GM23338 (cell line): ENCODE results near the gene SLC36A1. TPM values are rescaled to one million over a fixed set of nuclear protein-coding genes. Genes with fewer than 3 reads are reported as not detected.

ENCODE experiments used
- ATAC-seq: fragments of 200-7000 bp; cut with Tn5 transposase; 3 replicates; pipeline ENCODE4 v1.9.1; 2020
- DNase-seq: peaks from one replicate; pipeline ENCODE4 v3.0.0-alpha.2; 2015; ENCODE audit warnings: low spot score
- H2AFZ ChIP-seq: fragments of 200-600 bp; sonication (generic); 2 replicates; pipeline ENCODE4 v1.8.0; 2016; ENCODE audit warnings: antibody characterized with exemption, mild to moderate bottlenecking, moderate library complexity
- H3F3A ChIP-seq: fragments of 200-600 bp; sonication (generic); replicated peaks from 2 replicates; pipeline ENCODE4 v1.8.0; 2017; ENCODE audit warnings: antibody characterized with exemption, mixed run types, low read depth
- H3K27ac ChIP-seq: fragments of 200-600 bp; sonication (generic); 2 replicates; pipeline ENCODE4 v1.6.1; 2016; ENCODE audit warnings: low read depth
- H3K27me3 ChIP-seq: fragments of 200-600 bp; sonication (generic); 2 replicates; pipeline ENCODE4 v1.8.0; 2016; ENCODE audit warnings: mild to moderate bottlenecking, mixed run types, moderate library complexity; ENCODE audit not compliant: insufficient read depth
- H3K36me3 ChIP-seq: fragments of 200-600 bp; sonication (generic); 2 replicates; pipeline ENCODE4 v1.8.0; 2016; ENCODE audit warnings: mild to moderate bottlenecking; ENCODE audit not compliant: insufficient read depth
- H3K4me1 ChIP-seq: fragments of 200-600 bp; sonication (generic); 2 replicates; pipeline ENCODE4 v1.8.0; 2016; ENCODE audit warnings: mild to moderate bottlenecking, moderate library complexity; ENCODE audit not compliant: insufficient read depth
- H3K4me2 ChIP-seq: fragments of 200-600 bp; sonication (generic); 2 replicates; pipeline ENCODE4 v1.7.1; 2017; ENCODE audit warnings: mixed run types
- H3K4me3 ChIP-seq: fragments of 200-600 bp; sonication (generic); 2 replicates; pipeline ENCODE4 v1.6.1; 2016; ENCODE audit warnings: mixed run types
- H3K79me2 ChIP-seq: fragments of 200-600 bp; sonication (generic); replicated peaks from 2 replicates; pipeline ENCODE4 v1.8.0; 2017; ENCODE audit warnings: mild to moderate bottlenecking; ENCODE audit not compliant: insufficient read depth
- H3K9me2 ChIP-seq: fragments of 200-600 bp; sonication (generic); 2 replicates; pipeline ENCODE4 v1.8.0; 2017; ENCODE audit not compliant: insufficient read depth
- H4K20me1 ChIP-seq: fragments of 200-600 bp; sonication (generic); replicated peaks from 2 replicates; pipeline ENCODE4 v1.8.0; 2017; ENCODE audit warnings: mild to moderate bottlenecking; ENCODE audit not compliant: insufficient read depth
- H3K27ac Mint-ChIP-seq: 2 replicates; pipeline ENCODE4 v1.8.0; 2020; ENCODE audit warnings: inconsistent platforms, mild to moderate bottlenecking, moderate library complexity, mixed read lengths
- H3K27me3 Mint-ChIP-seq: 3 replicates; pipeline ENCODE4 v1.8.0; 2022; ENCODE audit warnings: low read depth, mild to moderate bottlenecking, moderate library complexity, mixed read lengths, inconsistent platforms; ENCODE audit not compliant: insufficient read depth, poor library complexity
- H3K36me3 Mint-ChIP-seq: 3 replicates; pipeline ENCODE4 v1.8.0; 2021; ENCODE audit warnings: low read depth, mild to moderate bottlenecking, inconsistent platforms, moderate library complexity, mixed read lengths
- H3K4me1 Mint-ChIP-seq: 3 replicates; pipeline ENCODE4 v1.8.0; 2020; ENCODE audit warnings: mild to moderate bottlenecking, inconsistent platforms, mixed read lengths
- H3K4me3 Mint-ChIP-seq: 3 replicates; pipeline ENCODE4 v1.8.0; 2021; ENCODE audit warnings: moderate library complexity, mild to moderate bottlenecking, inconsistent platforms, mixed read lengths
- H3K9me3 Mint-ChIP-seq: 3 replicates; pipeline ENCODE4 v1.8.0; 2020; ENCODE audit warnings: moderate library complexity, mild to moderate bottlenecking, inconsistent platforms, mixed read lengths
- CREB1 ChIP-seq: fragments of 250-450 bp; sonication (Bioruptor Pico); IDR thresholded peaks from 2 replicates; pipeline ENCODE4 v1.5.0; 2020; ENCODE audit warnings: low read depth, mild to moderate bottlenecking, moderate library complexity
- CTCF ChIP-seq, 2 experiments: fragments of 200-600 bp in 1 of 2; sonication (generic) in 1 of 2; conservative IDR thresholded peaks; 2 replicates each; pipeline versions ENCODE4 v1.5.1 to v1.6.1; 2016 to 2017; ENCODE audit warnings: antibody characterized with exemption in 2 of 2, low read depth in 2 of 2, mild to moderate bottlenecking in 2 of 2, moderate library complexity in 1 of 2
- EZH2phosphoT487 ChIP-seq: fragments of 200-600 bp; sonication (generic); IDR thresholded peaks from one replicate; pipeline ENCODE4 v1.8.1; 2018; ENCODE audit warnings: antibody characterized with exemption; ENCODE audit not compliant: unreplicated experiment
- JUNB ChIP-seq: IDR thresholded peaks from one replicate; pipeline ENCODE4 v1.6.1; 2016; ENCODE audit warnings: antibody characterized with exemption; ENCODE audit not compliant: unreplicated experiment
- NANOG ChIP-seq: IDR thresholded peaks from 2 replicates; pipeline ENCODE4 v1.6.1; 2016; ENCODE audit warnings: antibody characterized with exemption, borderline replicate concordance
- POLR2AphosphoS5 ChIP-seq: IDR thresholded peaks from 2 replicates; pipeline ENCODE4 v1.6.1; 2016; ENCODE audit warnings: antibody characterized with exemption, low read depth
- STAT1 ChIP-seq: IDR thresholded peaks from one replicate; pipeline ENCODE4 v1.6.1; 2016; ENCODE audit warnings: antibody characterized with exemption; ENCODE audit not compliant: unreplicated experiment
- ZNF114 ChIP-seq: fragments of 250-450 bp; sonication (Bioruptor Pico); IDR thresholded peaks from 2 replicates; pipeline ENCODE4 v1.5.0; 2020; ENCODE audit warnings: mild to moderate bottlenecking, moderate library complexity
- ZNF331 ChIP-seq: fragments of 250-450 bp; sonication (Bioruptor Pico); IDR thresholded peaks from 2 replicates; pipeline ENCODE4 v1.5.0; 2020; ENCODE audit warnings: low read depth, mild to moderate bottlenecking, moderate library complexity
- polyA plus RNA-seq: library from polyadenylated mRNA; unstranded; fragments of >200 nt; fragmentation: Nextera tagmentation; extraction: Ambion mirVana; gene quantifications from 2 replicates; pipeline ENCODE4 v1.2.1, GENCODE V29; 2016
- total RNA-seq: library from RNA; depleted of rRNA; stranded (reverse); fragments of >200 nt; shearing (Covaris generic); gene quantifications from 2 replicates; pipeline ENCODE4 v1.2.3, GENCODE V29; 2014
- TF ChIP-seq, protein P1 (sequence below): fragments of 250-450 bp; sonication (Bioruptor Pico); IDR thresholded peaks from 2 replicates; pipeline ENCODE4 v1.5.0; 2020; ENCODE audit warnings: mild to moderate bottlenecking, moderate library complexity
- TF ChIP-seq, protein P2 (sequence below): IDR thresholded peaks from one replicate; pipeline ENCODE4 v1.6.1; 2018; ENCODE audit warnings: antibody characterized with exemption; ENCODE audit not compliant: unreplicated experiment
- TF ChIP-seq, protein P3 (sequence below): IDR thresholded peaks from 2 replicates; pipeline ENCODE4 v1.6.1; 2016; ENCODE audit warnings: antibody characterized with exemption

SLC36A1 gene
- total and polyA plus RNA-seq, 2 experiments from 2014 or later: 5.2 to 10.4 TPM

DNA sequence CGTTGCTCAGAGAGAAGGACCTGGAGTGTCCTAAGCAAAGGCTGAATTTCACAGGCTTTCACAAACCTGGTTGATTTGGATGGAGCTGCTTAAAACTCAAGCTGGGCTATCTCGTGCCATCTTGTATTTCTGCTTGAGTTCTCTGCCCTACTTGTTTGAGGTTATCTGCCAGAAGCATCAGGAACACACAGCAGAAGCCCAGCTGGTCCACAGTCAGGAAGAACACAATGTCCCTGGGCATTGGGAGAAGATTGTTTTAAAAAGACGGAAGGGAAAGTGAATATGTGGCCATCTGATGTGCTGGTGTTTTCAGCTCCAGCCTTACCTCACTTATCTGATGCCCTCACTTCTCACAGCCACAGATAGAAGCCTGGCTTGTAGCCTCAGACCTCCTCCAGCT, 32.9 kb upstream of the SLC36A1 start (continued):
- TF ChIP-seq STAT1: no peak
- no peak for TF ChIP-seq CREB1
- no peak for TF ChIP-seq JUNB

GRCh38 chr5:151417712-151418111, 29.7 kb upstream of the SLC36A1 start:
- H3K4me2 ChIP-seq: no peak overlapping the region
- no peaks in the 10 kb centered on the region for H3K27me3 ChIP-seq
- H2AFZ ChIP-seq: no peak overlapping the region
- DNase-seq: no peak
- no peaks in the 10 kb centered on the region for H3F3A ChIP-seq
- no peaks in the 10 kb centered on the region for H3K9me2 ChIP-seq
- H3K4me1 ChIP-seq: no peaks in the 10 kb centered on the region
- Mint-ChIP-seq H3K4me1 (no peaks in the 10 kb centered on the region), H3K36me3 (peaks cover 27% of the 10 kb centered on the region), H3K27ac (no peak overlapping the region), H3K4me3 (no peak overlapping the region), H3K27me3 (peaks cover 7% of the 10 kb centered on the region), H3K9me3 (peaks cover 31% of the 10 kb centered on the region)
- TF ChIP-seq CTCF (conservative IDR thresholded peaks at IDR 0.05; ENCODE audit: low read depth in 2 of 2) (no peak), JUNB (no peak), STAT1 (no peak), EZH2phosphoT487 (no peak), CREB1 (no peak), NANOG (no peak), POLR2AphosphoS5 (no peak), ZNF331 (no peak), ZNF114 (CRISPR knock-in tag) (no peak)
- TF ChIP-seq, protein P1, sequence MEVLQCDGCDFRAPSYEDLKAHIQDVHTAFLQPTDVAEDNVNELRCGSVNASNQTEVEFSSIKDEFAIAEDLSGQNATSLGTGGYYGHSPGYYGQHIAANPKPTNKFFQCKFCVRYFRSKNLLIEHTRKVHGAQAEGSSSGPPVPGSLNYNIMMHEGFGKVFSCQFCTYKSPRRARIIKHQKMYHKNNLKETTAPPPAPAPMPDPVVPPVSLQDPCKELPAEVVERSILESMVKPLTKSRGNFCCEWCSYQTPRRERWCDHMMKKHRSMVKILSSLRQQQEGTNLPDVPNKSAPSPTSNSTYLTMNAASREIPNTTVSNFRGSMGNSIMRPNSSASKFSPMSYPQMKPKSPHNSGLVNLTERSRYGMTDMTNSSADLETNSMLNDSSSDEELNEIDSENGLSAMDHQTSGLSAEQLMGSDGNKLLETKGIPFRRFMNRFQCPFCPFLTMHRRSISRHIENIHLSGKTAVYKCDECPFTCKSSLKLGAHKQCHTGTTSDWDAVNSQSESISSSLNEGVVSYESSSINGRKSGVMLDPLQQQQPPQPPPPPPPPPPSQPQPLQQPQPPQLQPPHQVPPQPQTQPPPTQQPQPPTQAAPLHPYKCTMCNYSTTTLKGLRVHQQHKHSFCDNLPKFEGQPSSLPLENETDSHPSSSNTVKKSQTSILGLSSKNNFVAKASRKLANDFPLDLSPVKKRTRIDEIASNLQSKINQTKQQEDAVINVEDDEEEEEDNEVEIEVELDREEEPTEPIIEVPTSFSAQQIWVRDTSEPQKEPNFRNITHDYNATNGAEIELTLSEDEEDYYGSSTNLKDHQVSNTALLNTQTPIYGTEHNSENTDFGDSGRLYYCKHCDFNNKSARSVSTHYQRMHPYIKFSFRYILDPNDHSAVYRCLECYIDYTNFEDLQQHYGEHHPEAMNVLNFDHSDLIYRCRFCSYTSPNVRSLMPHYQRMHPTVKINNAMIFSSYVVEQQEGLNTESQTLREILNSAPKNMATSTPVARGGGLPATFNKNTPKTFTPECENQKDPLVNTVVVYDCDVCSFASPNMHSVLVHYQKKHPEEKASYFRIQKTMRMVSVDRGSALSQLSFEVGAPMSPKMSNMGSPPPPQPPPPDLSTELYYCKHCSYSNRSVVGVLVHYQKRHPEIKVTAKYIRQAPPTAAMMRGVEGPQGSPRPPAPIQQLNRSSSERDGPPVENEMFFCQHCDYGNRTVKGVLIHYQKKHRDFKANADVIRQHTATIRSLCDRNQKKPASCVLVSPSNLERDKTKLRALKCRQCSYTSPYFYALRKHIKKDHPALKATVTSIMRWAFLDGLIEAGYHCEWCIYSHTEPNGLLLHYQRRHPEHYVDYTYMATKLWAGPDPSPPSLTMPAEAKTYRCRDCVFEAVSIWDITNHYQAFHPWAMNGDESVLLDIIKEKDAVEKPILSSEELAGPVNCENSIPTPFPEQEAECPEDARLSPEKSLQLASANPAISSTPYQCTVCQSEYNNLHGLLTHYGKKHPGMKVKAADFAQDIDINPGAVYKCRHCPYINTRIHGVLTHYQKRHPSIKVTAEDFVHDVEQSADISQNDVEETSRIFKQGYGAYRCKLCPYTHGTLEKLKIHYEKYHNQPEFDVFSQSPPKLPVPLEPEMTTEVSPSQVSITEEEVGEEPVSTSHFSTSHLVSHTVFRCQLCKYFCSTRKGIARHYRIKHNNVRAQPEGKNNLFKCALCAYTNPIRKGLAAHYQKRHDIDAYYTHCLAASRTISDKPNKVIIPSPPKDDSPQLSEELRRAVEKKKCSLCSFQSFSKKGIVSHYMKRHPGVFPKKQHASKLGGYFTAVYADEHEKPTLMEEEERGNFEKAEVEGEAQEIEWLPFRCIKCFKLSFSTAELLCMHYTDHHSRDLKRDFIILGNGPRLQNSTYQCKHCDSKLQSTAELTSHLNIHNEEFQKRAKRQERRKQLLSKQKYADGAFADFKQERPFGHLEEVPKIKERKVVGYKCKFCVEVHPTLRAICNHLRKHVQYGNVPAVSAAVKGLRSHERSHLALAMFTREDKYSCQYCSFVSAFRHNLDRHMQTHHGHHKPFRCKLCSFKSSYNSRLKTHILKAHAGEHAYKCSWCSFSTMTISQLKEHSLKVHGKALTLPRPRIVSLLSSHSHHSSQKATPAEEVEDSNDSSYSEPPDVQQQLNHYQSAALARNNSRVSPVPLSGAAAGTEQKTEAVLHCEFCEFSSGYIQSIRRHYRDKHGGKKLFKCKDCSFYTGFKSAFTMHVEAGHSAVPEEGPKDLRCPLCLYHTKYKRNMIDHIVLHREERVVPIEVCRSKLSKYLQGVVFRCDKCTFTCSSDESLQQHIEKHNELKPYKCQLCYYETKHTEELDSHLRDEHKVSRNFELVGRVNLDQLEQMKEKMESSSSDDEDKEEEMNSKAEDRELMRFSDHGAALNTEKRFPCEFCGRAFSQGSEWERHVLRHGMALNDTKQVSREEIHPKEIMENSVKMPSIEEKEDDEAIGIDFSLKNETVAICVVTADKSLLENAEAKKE (CRISPR knock-in tag): no peak
- TF ChIP-seq, protein P2, sequence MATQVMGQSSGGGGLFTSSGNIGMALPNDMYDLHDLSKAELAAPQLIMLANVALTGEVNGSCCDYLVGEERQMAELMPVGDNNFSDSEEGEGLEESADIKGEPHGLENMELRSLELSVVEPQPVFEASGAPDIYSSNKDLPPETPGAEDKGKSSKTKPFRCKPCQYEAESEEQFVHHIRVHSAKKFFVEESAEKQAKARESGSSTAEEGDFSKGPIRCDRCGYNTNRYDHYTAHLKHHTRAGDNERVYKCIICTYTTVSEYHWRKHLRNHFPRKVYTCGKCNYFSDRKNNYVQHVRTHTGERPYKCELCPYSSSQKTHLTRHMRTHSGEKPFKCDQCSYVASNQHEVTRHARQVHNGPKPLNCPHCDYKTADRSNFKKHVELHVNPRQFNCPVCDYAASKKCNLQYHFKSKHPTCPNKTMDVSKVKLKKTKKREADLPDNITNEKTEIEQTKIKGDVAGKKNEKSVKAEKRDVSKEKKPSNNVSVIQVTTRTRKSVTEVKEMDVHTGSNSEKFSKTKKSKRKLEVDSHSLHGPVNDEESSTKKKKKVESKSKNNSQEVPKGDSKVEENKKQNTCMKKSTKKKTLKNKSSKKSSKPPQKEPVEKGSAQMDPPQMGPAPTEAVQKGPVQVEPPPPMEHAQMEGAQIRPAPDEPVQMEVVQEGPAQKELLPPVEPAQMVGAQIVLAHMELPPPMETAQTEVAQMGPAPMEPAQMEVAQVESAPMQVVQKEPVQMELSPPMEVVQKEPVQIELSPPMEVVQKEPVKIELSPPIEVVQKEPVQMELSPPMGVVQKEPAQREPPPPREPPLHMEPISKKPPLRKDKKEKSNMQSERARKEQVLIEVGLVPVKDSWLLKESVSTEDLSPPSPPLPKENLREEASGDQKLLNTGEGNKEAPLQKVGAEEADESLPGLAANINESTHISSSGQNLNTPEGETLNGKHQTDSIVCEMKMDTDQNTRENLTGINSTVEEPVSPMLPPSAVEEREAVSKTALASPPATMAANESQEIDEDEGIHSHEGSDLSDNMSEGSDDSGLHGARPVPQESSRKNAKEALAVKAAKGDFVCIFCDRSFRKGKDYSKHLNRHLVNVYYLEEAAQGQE: no peak
- TF ChIP-seq, protein P3, sequence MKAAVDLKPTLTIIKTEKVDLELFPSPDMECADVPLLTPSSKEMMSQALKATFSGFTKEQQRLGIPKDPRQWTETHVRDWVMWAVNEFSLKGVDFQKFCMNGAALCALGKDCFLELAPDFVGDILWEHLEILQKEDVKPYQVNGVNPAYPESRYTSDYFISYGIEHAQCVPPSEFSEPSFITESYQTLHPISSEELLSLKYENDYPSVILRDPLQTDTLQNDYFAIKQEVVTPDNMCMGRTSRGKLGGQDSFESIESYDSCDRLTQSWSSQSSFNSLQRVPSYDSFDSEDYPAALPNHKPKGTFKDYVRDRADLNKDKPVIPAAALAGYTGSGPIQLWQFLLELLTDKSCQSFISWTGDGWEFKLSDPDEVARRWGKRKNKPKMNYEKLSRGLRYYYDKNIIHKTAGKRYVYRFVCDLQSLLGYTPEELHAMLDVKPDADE: no peak
- ATAC-seq: no peak
- no peak overlapping the region for H3K27ac ChIP-seq
- H3K4me3 ChIP-seq: no peak overlapping the region
- H3K79me2 ChIP-seq: no peaks in the 10 kb centered on the region
- H4K20me1 ChIP-seq: no peaks in the 10 kb centered on the region
- H3K36me3 ChIP-seq: peaks cover 11% of the 10 kb centered on the region; the same call in 1 of the 2 replicates
